ENCODE measurements around the gene TRIM32.
A peak's percentile ranks its signal among the peaks of the same experiment; 100 is the strongest.
"Not testable (repeated sequence)": the region's sequence is repeated elsewhere in the genome, so short reads cannot be mapped to it uniquely, and the experiment has no call there.

Gene TRIM32

DNA sequence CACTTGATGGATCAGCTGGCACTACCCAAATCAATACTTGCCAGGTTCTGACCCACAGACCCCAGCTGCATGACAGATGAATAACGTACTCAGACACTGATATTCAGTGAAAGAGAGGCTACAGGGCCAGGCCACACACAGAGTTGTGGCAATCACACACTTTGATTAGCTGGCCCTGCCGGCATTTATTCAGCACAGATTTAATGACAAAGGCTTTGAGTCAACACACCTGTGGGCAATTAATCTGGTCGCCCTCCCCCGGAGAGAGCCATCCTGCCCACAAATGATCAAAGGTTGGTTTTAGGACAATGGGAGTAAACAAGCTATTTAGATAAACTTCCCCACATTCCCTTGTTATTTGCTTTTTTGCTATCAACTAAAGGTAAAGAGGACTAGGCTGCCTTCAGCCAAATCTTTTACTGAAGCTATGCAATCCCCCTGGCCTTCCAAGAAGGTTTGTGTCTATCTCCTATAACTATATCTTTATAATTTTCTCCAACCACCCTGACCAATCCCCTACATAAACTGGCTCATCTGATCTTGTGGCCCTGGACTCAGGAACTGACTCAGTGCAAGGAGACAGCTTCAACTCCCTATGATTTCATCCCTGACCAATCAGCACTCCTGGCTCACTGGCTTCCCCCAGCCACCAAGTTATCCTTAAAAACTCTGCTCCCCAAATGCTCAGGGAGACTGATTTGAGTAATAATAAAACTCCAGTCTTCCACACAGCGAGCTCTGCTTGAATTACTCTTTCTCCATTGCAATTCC lies 12.7 kb upstream of the TRIM32 start:
- no peak for DNase-seq

DNA sequence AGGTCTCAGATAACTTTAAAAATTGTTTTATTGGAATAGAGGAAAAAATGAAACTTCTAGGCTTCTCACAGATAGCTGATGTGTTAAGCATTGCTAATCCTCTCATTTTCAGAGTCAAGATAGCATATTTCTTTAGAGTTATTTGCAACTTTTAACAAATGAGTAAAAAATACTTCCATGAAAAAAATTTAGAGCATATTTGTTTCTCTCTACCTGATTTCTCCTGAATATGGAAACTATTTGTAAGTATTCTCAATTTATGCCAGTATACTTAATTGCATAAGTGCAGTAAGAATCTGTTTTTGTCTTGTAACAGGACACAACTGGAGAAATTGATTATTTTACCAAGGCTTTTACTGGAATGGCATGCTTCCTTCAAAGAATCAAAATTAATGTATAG lies 3.6 kb upstream of the TRIM32 start:
- DNase-seq: no peak

DNA sequence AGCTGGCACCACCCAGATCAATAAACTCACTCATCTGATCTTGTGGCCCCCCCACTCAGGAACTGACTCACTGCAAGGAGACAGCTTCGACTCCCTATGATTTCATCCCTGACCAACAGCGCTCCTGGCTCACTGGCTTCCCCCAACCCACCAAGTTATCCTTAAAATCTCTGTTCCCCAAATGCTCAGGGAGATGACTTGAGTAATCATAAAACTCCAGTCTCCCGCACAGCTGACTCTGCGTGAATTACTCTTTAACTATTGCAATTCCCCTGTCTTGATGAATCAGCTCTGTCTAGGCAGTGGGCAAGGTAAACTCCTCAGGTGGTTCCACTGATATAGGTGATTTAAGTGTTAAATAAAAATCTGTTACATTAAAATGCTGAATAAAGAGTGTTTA lies 1.9 kb upstream of the TRIM32 start:
- no peak for DNase-seq

DNA sequence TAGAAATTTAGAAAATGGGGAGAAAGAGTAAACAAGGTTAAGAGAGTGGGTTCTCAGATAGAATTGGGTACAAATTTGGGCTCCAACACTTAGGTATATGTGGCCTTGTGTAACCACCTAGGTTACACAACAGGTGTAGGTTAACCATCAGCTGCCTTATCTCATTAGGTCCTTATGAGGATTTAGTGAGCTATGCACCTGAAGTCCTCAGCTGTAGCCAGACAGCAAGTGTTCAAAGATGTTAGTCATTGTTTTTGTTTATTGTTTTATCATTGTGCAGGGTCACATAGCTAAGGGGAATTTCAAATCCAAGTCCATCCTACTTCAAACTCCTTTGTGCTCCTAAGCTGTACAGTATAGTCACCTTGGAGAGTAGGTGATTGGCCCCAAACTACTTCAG lies 970 bp upstream of the TRIM32 start:
- no peak for DNase-seq

DNA sequence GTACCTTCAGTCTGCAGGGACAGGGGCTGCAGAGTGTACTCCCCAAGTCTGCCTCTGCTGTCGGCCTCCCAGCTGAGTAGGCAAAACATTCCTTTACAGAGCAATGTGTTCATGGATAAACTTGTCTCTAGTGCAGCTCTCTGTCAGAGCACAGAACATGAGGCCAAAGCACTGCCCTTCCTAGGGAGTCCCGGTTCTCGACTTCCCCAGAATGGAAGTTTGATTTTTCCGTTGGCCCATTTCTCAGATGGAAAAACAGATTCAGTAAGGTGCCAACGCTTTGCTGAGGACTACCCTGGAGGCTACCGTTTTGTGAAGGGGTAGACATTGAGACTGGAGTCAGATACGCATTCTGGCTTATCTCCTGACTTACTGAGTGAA lies 422 bp upstream of the TRIM32 start:
- DNase-seq: no peak

DNA sequence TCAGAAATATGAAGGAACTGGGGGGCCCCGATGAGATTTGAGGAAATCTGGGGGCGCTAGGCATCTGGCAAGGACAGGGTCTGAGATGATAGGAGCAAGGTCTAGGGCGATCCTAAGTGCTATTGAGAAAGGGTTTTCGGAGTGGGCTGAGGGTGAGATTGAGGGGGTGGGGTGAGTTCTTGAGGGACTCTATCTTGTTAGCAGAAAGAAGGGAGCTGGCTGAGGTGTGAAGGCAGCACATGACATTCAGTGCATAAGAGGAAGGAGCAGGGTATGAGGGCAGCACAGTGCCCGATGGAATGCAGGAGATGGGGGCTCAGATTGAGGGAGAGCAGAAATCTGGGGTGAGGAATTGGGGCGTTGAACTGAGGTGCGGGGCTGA lies 640 bp downstream of the TRIM32 start:
- DNase-seq: peak; percentile 8

DNA sequence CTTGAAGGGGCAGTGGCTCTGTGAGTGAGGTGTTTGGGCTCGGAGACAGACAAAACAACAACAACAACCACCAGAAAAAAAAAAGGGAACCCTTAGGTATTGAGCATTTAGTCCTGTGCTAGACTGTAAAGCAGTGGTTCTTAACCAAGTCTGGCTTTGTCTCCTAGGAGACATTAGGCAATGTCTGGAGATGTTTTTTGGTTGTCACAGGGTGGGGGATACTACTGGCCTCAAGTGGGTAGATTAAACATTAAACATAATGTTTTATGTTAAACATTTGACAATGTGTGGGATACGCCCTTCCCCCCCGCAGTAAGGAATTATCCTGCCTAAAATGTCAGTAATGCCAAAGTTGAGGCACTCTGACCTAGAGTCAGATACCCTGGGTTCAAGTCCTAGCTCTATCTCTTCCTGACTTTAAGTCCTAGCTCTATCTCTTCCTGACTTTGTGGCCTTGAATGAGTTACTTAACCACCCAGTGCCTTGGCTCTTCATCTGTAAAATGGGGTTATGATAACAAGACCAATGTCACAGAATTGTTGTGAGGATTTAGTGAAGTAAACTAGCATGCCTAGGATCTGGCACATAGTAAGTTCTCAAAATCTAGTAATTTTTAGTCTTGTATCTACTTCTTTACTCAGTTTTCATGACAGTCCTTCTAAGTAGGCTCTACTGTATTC lies 1.8 kb downstream of the TRIM32 start:
- DNase-seq: no peak

DNA sequence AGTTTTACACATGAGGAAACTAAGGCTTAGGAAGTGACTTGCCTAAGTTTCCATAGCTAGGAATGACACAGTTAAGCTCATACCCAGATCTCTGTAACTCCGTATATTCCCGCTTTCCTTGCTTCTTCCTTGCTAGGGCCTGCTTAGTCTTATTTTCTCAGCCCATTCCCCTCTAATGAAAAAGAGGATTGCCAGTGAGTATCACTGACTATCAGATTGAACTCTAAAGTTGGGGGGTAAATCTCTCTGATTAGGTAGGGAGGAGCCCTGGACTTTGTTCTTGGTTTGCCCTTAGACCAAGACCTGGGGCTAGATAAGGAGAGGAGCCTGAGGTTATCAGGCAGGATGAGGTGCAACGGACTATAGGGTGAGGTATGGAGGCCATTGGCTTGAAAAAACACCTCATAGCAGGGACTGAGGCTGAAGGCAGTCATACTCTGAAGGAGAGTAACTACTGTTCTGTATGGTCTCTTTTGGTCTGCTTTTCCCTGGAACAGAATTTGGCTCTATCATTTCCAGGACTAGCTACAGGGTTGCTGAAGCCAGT lies 2.5 kb downstream of the TRIM32 start:
- DNase-seq: no peak

DNA sequence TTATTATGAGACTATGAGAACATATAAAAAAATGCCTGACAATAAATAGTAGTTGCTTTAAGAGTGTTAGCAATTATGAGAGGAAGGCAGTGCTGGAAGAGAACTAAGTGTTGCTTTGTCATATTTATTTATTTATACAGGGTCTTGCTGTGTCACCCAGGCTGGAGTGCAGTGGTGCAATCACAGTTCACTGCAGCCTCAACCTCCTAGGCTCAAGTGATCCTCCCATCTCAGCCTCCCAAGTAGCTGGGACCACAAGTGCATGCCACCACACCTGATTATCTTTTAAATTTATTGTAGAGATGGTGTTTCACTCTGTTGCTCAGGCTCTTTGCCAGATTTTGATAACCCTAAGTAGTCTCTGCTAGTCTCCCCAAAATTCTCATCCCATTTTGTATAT lies 3.7 kb downstream of the TRIM32 start:
- DNase-seq: not testable (repeated sequence)

DNA sequence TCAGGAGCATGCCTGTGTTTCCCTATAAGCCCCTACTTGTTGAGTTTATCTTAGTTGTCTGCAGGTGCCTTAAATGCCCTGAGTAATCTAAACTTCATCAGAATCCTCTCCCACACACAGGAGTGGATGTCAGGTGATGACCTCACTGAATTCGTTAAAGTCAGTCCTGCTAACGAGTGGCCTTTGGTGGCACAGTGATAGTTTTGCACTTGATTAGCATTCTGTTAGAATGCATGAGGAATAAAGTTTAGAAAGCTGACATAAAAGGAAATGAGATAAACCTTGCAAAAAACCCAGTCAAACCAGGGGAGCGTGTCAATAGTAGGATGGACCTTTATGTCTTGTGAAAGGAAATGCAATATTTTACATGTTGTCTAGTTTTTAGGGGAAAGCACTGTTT lies 4.5 kb downstream of the TRIM32 start:
- DNase-seq: no peak

DNA sequence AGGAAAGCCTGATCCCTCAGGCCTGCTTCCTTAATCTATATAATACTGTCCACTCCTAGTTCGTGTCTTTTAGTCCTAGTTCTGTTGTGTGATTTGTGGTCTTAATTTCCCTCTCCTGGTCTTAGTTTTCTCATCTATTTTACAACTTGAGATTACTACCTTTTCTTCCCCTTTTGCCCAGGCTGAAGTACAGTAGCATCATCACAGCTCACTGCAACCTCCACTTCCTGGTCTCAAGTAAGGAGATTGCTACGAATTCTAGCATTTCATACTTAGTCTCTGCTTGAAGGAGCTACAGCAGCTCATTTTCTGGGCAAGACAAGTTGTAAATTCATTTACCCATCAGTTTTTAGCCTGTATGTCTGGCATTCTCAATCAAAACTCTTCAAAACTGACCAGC lies 5.5 kb downstream of the TRIM32 start:
- DNase-seq: no peak

DNA sequence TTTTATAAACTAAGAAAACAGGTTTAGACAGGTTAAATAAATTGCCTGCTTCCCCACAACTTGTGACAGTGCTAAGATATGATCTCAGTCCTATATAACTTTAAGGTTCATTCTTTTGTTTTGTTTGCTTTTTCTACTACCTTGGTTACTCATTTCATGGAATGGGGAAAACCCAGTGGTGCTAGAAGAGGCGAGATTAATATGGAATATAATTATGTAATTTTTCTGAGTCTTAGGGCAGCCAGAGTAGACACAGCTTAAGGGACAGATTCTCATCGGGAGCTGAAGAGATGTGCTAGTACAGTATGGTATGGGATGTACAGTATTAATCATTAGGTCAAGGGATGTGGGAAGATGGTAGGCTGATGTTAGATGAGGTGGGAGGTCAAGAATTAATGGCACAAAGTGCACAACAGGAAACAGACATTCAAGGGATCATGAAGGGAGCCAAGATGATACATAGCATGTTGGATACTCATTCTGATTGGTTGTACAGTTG lies 6.2 kb downstream of the TRIM32 start:
- no peak for DNase-seq

DNA sequence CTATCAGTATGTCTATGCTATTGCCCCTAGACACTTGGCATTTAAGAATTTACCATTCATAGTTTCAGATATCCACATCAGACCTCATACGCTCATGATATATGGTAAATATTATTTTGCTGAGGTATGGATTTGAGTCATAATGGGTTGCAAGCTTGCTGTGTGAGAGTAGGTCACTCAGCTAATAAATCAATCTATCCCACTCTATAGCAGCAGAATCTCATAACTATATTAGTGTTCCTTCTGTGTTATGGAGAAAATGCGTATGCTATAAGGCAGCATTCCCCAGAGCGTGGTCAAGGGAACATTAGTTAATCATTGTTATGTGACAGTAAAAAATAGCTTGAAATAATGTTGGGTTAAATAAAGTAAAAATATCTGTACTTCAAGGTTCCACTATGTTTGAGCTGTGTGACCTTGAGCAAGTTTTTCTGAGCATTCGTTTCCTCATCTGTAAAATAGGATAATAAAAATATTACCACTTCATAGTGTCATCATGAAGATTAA lies 7.7 kb downstream of the TRIM32 start:
- no peak for DNase-seq

DNA sequence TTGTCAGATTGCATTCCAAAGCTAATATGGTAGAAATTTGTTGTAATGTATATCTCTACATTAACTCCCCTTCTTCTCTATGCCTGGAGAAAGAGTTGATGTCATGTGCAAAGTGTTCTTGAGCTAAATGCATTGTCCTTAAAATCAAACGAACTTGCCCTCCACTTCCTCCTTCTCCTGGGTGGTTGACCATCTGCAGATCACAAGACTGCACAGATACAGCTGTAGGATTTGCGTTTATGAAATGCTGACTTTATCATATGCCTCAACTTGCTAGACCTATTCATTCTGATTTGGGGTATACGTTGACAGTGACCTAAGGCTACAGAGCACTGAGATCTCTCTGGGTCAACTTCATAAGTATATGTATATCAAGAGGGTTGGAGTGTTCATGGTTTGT lies 8.3 kb downstream of the TRIM32 start:
- DNase-seq: no peak

DNA sequence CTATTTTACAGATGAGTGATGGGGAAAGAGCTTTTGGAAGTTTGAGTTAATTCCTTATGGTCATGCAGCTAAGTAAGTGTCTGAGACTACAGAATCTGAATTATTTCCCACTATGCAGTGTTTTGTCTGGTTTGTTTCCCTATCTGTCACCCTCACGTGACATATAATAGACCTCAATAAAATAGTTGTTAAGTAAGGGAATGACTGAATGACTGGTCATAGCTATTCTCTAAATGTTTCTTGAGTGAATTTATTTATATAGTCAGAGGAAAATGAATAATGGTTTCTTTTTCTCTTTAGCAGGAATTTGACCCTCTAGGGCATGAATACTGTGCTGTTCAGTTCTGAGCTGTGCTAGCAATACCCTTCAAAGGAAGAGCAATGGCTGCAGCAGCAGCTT lies 10.3 kb downstream of the TRIM32 start:
- DNase-seq: no peak

DNA sequence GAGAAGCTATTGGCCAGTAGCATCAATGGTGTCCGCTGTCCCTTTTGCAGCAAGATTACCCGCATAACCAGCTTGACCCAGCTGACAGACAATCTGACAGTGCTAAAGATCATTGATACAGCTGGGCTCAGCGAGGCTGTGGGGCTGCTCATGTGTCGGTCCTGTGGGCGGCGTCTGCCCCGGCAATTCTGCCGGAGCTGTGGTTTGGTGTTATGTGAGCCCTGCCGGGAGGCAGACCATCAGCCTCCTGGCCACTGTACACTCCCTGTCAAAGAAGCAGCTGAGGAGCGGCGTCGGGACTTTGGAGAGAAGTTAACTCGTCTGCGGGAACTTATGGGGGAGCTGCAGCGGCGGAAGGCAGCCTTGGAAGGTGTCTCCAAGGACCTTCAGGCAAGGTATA lies 10.8 kb downstream of the TRIM32 start:
- DNase-seq: no peak

DNA sequence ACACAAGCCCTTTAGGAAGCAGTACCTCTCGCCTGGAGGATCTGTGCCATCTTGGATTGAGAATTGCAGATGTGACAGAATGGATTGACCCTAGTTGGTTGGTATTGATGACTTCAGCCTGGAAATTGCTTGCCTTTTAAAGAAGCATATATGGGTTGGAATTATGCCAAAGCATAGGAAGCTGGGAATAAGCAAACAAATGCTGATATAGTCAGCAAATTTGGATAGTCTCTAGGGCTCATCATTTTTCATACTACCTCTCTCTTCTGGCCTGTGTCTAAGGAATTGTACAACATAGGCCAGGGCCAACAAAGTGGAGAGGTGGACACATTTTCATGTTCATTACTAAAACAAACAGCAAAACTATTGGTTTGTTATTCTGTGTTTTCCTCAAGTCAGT lies 13.2 kb downstream of the TRIM32 start:
- no peak for DNase-seq

DNA sequence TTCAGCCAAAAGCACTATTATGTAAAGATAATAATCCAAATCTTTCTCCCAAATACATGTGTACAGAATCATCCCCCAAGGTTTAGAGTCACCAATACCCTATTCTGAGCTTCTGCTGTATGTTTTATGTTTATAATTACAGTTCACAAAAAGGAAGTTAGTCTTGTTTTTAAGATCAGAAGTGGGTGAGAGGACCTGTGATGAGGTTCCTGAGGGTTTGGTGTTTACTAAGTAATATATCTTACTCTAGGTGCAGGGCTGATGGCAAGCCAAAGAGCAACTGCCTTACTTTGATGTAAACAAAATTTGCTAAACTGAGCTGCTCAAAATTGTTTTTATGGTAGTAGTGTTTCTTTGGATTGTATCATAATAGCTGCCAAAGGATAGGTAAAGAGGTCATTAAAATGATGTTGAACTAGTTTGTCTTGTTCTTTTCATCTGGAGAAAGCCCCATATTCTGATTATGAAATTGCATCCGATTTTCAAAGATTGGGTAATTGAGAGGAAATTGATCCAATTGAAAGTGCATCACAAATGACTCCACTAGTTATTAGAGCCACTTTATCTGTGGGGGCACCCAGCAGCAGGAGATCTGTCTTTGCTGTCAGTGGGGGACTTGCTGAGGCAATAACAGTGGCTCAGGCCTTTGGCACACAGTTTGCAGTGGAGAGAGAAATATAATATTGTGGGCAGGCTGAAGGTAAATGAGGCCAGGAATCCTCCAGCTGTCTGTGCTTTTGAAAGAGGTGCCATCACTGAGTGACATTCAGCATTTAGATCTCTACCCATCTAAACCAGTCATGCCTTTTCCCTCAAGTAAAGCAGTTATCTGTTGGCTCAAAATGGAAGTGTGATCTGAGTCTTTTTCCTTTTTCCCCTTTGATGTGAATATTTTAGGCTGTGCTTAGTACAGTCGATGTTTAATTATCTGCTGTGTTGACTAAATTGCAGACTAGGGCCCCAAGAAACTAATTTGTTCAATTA lies 14.1 kb downstream of the TRIM32 start:
- peak; percentile 75 for DNase-seq

DNA sequence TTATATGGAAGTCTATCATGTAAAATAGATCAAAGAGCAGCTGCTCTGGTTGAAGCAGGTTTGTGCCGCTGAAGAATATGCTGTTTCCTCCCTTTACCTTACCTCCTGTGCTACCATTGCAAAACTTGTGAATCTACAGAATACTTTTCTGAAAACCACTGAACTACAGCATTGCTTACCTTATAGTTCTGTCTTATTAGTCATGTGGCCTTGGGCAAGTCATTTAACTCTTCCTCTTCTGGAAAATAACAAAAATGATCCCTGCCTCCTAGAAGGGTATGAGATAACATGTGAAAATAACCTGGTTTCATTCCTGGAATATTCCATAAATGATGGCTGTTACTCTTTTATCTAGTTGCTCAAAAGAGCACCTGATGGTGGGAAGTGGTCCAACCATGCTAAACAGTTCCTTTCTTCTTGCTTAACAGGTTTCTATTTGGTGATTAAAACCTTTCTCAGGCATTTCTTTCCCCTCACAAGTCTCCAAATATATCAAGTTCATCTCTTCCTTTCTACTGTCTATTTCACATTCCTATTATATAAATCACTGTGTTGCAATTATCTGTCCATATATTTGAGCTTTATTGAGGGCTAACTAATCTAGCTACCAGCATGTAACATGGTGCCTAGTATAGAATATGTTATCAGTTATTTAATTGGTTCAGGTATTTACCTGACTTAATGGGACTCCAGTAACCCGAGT lies 15.0 kb downstream of the TRIM32 start:
- DNase-seq: peak; percentile 53

DNA sequence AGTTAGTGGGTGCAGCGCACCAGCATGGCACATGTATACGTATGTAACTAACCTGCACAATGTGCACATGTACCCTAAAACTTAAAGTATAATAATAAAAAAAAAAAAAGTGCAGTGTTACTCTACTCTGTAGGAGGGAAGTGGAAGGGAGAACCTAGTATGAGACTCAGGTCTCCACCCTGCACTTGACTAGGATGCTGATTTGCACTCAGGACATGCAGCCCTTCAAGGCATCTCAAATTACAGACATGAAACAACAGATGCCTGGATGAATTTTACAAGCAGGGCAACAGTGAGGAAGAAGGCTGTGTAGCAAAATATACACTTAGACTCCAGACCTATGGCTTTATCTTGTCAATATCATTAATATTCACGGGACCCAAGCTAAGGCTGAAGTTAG lies 16.5 kb downstream of the TRIM32 start:
- no peak for DNase-seq

DNA sequence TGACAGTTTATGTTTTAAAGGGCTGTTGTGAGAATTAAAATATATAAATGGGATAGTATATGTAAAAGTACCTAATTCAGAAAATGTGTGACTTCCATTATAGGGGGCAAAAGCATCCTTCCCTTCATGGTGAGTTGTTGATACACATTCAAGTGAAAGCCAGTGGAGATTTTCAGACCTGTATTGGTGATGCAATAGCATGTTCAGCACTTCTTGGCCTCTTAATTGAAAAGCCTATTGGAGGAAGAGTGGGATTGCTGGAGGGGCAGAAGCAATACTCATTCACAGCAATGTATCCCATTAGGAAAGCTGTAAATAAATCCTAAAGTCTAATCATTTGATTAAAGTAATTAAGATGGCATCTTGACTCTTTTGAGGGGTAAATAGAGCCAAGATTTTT lies 17.4 kb downstream of the TRIM32 start:
- no peak for DNase-seq

DNA sequence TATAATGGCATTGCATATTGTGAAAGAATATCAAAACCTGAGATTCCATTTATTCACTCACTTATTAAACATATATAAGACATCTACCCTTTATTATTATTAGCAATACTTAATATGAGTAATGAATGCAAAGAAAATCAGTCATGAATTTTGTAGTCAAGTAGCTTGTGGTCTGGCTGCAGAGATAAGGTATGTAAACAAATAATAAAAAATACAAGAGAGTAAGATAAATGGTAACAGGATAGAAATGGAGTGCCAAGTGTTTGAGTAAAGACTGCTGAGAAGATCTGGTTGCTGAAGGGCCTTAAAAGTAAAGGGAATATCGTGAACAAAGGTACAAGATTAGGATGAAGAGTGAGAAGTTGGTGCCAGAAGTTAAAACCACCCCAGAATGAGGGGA lies 18.4 kb downstream of the TRIM32 start:
- DNase-seq: no peak
